ENCODE data around the gene ZNF836.

Gene ZNF836

DNA sequence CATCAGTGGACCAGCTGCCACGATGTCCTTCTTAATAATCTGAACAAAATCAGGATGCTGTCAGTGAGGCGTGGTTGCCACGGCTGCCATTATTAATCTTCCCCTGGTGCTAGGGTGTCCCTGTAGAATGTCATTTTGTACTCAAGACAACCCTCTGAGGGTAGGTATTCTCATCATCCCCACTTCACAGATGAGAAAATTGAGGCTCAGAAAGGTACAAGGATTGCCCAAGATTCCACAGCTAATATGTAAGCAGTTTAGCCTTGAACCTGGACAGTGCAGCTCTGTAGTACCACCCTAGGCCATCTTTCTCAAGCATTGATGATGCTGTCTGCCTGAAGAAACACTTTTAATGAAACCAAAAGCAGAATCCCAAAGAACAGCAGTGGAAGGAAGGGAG, 26.5 kb upstream of the ZNF836 start:
- Histone ChIP-seq H4K20me1 (ENCODE audit: control insufficient read depth, insufficient read depth, low read depth, low read length) (peaks cover 24% of the 10 kb centered on the region), H3K4me1 (ENCODE audit: control insufficient read depth, low read length) (no peaks in the 10 kb centered on the region), H3F3A (ENCODE audit: control insufficient read depth, insufficient read depth) (no peaks in the 10 kb centered on the region), H3K36me3 (ENCODE audit: control insufficient read depth, low read length) (peaks cover 95% of the 10 kb centered on the region), H3K79me2 (ENCODE audit: control insufficient read depth, low read length) (peaks cover 96% of the 10 kb centered on the region), H3K9me3 (ENCODE audit: control insufficient read depth, insufficient read depth, low read length) (no peaks in the 10 kb centered on the region), H3K9me2 (replicated peaks; ENCODE audit: control insufficient read depth, low read length) (no peaks in the 10 kb centered on the region), H3K4me2 (ENCODE audit: low read length) (no peak overlapping the region), H3K4me3 (ENCODE audit: low read length) (no peak overlapping the region), H3K27me3 (ENCODE audit: control insufficient read depth, low read length) (no peaks in the 10 kb centered on the region), H3K27ac (ENCODE audit: low read depth, low read length) (no peak overlapping the region)
- TF ChIP-seq, protein P1, sequence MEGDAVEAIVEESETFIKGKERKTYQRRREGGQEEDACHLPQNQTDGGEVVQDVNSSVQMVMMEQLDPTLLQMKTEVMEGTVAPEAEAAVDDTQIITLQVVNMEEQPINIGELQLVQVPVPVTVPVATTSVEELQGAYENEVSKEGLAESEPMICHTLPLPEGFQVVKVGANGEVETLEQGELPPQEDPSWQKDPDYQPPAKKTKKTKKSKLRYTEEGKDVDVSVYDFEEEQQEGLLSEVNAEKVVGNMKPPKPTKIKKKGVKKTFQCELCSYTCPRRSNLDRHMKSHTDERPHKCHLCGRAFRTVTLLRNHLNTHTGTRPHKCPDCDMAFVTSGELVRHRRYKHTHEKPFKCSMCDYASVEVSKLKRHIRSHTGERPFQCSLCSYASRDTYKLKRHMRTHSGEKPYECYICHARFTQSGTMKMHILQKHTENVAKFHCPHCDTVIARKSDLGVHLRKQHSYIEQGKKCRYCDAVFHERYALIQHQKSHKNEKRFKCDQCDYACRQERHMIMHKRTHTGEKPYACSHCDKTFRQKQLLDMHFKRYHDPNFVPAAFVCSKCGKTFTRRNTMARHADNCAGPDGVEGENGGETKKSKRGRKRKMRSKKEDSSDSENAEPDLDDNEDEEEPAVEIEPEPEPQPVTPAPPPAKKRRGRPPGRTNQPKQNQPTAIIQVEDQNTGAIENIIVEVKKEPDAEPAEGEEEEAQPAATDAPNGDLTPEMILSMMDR (IDR thresholded peaks at IDR 0.05; ENCODE audit: low read depth, low read length, poor library complexity, severe bottlenecking): no peak
- no peak for TF ChIP-seq EZH2phosphoT487 (IDR thresholded peaks at IDR 0.05; ENCODE audit: borderline replicate concordance, low read length)

DNA sequence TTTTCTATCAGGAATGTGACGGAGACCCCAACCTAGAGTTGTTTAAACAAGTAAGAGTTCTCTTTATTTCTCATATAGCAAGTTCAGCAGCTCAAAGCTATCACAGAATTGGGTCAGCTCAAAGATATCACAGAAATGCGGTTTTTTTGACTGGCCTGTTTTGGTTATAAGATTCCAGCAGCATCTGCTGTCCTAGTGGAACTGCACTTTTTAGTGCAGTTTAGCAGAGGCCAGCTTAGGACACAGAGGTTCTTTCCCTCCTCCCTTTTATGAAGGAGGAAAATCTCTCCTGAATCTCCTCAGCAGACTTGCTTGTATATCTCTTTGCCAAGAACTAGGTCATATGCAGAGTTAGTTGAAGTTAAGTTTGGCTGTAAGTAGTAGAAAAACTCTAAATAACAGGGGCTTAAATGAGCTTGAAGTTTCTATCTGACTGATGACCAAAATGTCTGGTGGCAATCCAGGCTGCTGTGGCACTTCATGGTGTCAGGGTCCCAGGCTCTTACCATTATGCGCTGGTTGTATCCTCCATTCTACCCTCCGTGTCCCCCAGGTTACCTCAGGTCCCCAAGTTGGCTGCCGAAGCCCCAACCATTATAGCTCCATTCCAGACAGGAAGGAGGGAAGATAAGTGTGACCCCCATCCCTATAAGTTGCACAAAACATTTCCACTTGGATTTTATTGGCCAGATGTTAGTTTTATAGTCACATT, 25.0 kb upstream of the ZNF836 start:
- Histone ChIP-seq H3F3A (ENCODE audit: control insufficient read depth, insufficient read depth) (no peaks in the 10 kb centered on the region), H3K9me3 (ENCODE audit: control insufficient read depth, insufficient read depth, low read length) (no peaks in the 10 kb centered on the region), H3K79me2 (ENCODE audit: control insufficient read depth, low read length) (peaks cover 97% of the 10 kb centered on the region), H3K9me2 (replicated peaks; ENCODE audit: control insufficient read depth, low read length) (no peaks in the 10 kb centered on the region), H3K4me3 (ENCODE audit: low read length) (no peak overlapping the region), H3K4me1 (ENCODE audit: control insufficient read depth, low read length) (peaks cover 13% of the 10 kb centered on the region), H4K20me1 (ENCODE audit: control insufficient read depth, insufficient read depth, low read depth, low read length) (peaks cover 26% of the 10 kb centered on the region), H3K4me2 (ENCODE audit: low read length) (no peak overlapping the region), H3K36me3 (ENCODE audit: control insufficient read depth, low read length) (peaks cover 95% of the 10 kb centered on the region), H3K27ac (ENCODE audit: low read depth, low read length) (no peak overlapping the region), H3K27me3 (ENCODE audit: control insufficient read depth, low read length) (no peaks in the 10 kb centered on the region)
- TF ChIP-seq EZH2phosphoT487 (IDR thresholded peaks at IDR 0.05; ENCODE audit: borderline replicate concordance, low read length): no peak
- TF ChIP-seq, protein P1 (IDR thresholded peaks at IDR 0.05; ENCODE audit: low read depth, low read length, poor library complexity, severe bottlenecking): no peak

DNA sequence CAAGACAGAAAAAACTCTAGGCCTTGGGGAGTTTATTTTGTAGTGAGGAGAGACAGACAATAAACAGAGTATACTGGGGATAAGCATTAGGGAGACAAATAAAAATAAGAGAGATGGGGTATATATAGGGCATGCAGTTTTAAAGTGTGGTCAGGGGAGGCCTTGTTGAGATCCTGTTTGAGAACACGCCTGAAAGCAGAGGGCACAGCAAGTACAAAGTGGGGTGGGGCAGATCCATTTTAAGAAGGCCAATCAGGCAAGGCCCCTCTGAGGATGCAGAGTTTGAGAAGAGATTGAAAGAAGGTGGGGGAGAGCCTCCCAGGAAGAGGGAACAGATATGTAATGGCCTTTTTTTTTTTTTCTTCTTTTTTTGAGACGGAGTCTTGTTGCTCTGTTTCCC, 20.5 kb upstream of the ZNF836 start:
- H3K9me2 ChIP-seq (replicated peaks; ENCODE audit: control insufficient read depth, low read length): no peaks in the 10 kb centered on the region
- no peaks in the 10 kb centered on the region for H3K27me3 ChIP-seq (ENCODE audit: control insufficient read depth, low read length)
- H3F3A ChIP-seq (ENCODE audit: control insufficient read depth, insufficient read depth): peaks cover 3% of the 10 kb centered on the region
- peak overlapping the region; percentile 71 for H3K4me2 ChIP-seq (ENCODE audit: low read length)
- H3K36me3 ChIP-seq (ENCODE audit: control insufficient read depth, low read length): peaks cover 68% of the 10 kb centered on the region
- 0 out of 2 replicates have a peak overlapping the region, but pooled peaks have one; percentile 4 for H3K27ac ChIP-seq (ENCODE audit: low read depth, low read length)
- H3K4me1 ChIP-seq (ENCODE audit: control insufficient read depth, low read length): peaks cover 32% of the 10 kb centered on the region
- peaks cover 71% of the 10 kb centered on the region for H3K79me2 ChIP-seq (ENCODE audit: control insufficient read depth, low read length)
- TF ChIP-seq, protein P1 (IDR thresholded peaks at IDR 0.05; ENCODE audit: low read depth, low read length, poor library complexity, severe bottlenecking): no peak
- TF ChIP-seq EZH2phosphoT487 (IDR thresholded peaks at IDR 0.05; ENCODE audit: borderline replicate concordance, low read length): no peak
- no peaks in the 10 kb centered on the region for H3K9me3 ChIP-seq (ENCODE audit: control insufficient read depth, insufficient read depth, low read length)
- H3K4me3 ChIP-seq (ENCODE audit: low read length): peak overlapping the region; percentile 92
- H4K20me1 ChIP-seq (ENCODE audit: control insufficient read depth, insufficient read depth, low read depth, low read length): peaks cover 16% of the 10 kb centered on the region

Data from DOHH2 (cell line).